SK-N-SH (cell line): ENCODE results near the gene TMED8. TPM values are rescaled to one million over a fixed set of nuclear protein-coding genes. Genes with fewer than 3 reads are reported as not detected.

Source experiments
- CTCF ChIA-PET: fragments of 300-600, 350-600 bp; formaldehyde crosslinking; extraction: SDS; loops from one replicate; lab custom pipeline; 2021; lab: Yijun Ruan, JAX
- POLR2A ChIA-PET: fragments of 350-600 bp; sonication (Branson Sonifier 250); formaldehyde crosslinking; extraction: SDS; loops from one replicate; lab custom pipeline; 2020; ENCODE audit warnings: antibody characterized with exemption, inconsistent platforms; lab: Yijun Ruan, JAX
- DNase-seq: peaks from one replicate; pipeline ENCODE4 v3.0.0; 2012
- H2AFZ ChIP-seq: fragments of 200-600 bp; sonication (generic); 2 replicates; pipeline ENCODE4 v1.8.1; 2016; ENCODE audit warnings: antibody characterized with exemption, mild to moderate bottlenecking, low read depth
- H3F3A ChIP-seq: fragments of 200-600 bp; sonication (generic); replicated peaks from 2 replicates; pipeline ENCODE3; 2016; ENCODE audit warnings: antibody characterized with exemption, mild to moderate bottlenecking; ENCODE audit not compliant: insufficient read depth
- H3K27ac ChIP-seq, 2 experiments: fragments of 200-500 bp in 1 of 2; fragments of 200-600 bp in 1 of 2; sonication (Bioruptor generic) in 1 of 2; sonication (generic), shearing (Covaris generic) in 1 of 2; 2 replicates each; pipeline versions ENCODE4 v1.5.1 to v1.6.1; 2014 to 2016; ENCODE audit warnings: low read depth in 2 of 2, inconsistent platforms in 1 of 2, low read length in 1 of 2, mild to moderate bottlenecking in 1 of 2, mixed read lengths in 1 of 2
- H3K27me3 ChIP-seq: fragments of 200-600 bp; sonication (generic), shearing (Covaris generic); 2 replicates; pipeline ENCODE4 v1.6.1; 2016; ENCODE audit warnings: mixed run types; ENCODE audit not compliant: insufficient read depth
- H3K36me3 ChIP-seq, 2 experiments: fragments of 200-500 bp in 1 of 2; fragments of 200-600 bp in 1 of 2; sonication (Bioruptor generic) in 1 of 2; sonication (generic) in 1 of 2; replicated peaks in 1 of 2; 2 replicates each; pipeline versions ENCODE3 to v1.5.1; 2014 to 2016; ENCODE audit warnings: low read length in 1 of 2, mild to moderate bottlenecking in 1 of 2; ENCODE audit not compliant: insufficient read depth in 2 of 2, control insufficient read depth in 1 of 2
- H3K4me1 ChIP-seq, 2 experiments: fragments of 200-500 bp in 1 of 2; fragments of 200-600 bp in 1 of 2; sonication (Bioruptor generic) in 1 of 2; sonication (generic), shearing (Covaris generic) in 1 of 2; 2 replicates each; pipeline versions ENCODE4 v1.5.1 to v1.6.1; 2014 to 2016; ENCODE audit warnings: low read depth in 1 of 2, low read length in 1 of 2, mixed run types in 1 of 2; ENCODE audit not compliant: insufficient read depth in 2 of 2, control insufficient read depth in 1 of 2
- H3K4me2 ChIP-seq: fragments of 200-600 bp; sonication (generic), shearing (Covaris generic); 2 replicates; pipeline ENCODE4 v1.6.1; 2017; ENCODE audit warnings: mixed run types
- H3K4me3 ChIP-seq, 2 experiments: fragments of 200-500 bp in 1 of 2; fragments of 200-600 bp in 1 of 2; sonication (Bioruptor generic) in 1 of 2; sonication (generic), shearing (Covaris generic) in 1 of 2; 2 replicates each; pipeline versions ENCODE4 v1.5.1 to v1.8.1; 2014 to 2016; ENCODE audit warnings: low read depth in 2 of 2, inconsistent platforms in 1 of 2, low read length in 1 of 2, mild to moderate bottlenecking in 1 of 2, mixed read lengths in 1 of 2, moderate library complexity in 1 of 2
- H3K79me2 ChIP-seq: fragments of 200-600 bp; sonication (generic); 2 replicates; pipeline ENCODE4 v1.8.1; 2017; ENCODE audit warnings: mild to moderate bottlenecking; ENCODE audit not compliant: insufficient read depth
- H3K9ac ChIP-seq: fragments of 200-600 bp; sonication (generic); 2 replicates; pipeline ENCODE4 v1.6.1; 2017; ENCODE audit warnings: mixed run types
- H3K9me2 ChIP-seq: fragments of 200-600 bp; sonication (generic); 2 replicates; pipeline ENCODE4 v1.6.1; 2017; ENCODE audit warnings: mixed run types
- H3K9me3 ChIP-seq: fragments of 200-600 bp; sonication (generic); 2 replicates; pipeline ENCODE4 v1.6.1; 2017; ENCODE audit warnings: mixed run types, mild to moderate bottlenecking, moderate library complexity
- H4K20me1 ChIP-seq: fragments of 200-600 bp; sonication (generic); 2 replicates; pipeline ENCODE4 v1.6.1; 2017; ENCODE audit warnings: mild to moderate bottlenecking, mixed run types; ENCODE audit not compliant: insufficient read depth
- EP300 ChIP-seq, 2 experiments: IDR thresholded peaks; 2 replicates each; pipeline versions ENCODE4 v1.4.0 to v1.6.1; 2012; ENCODE audit warnings: borderline replicate concordance in 1 of 2, low read depth in 1 of 2, low read length in 1 of 2
- FOXJ3 ChIP-seq: sonication (generic); formaldehyde crosslinking; IDR thresholded peaks from 2 replicates; pipeline ENCODE4 v1.5.1; 2020; ENCODE audit warnings: mild to moderate bottlenecking, missing genetic modification reagents
- JUND ChIP-seq: IDR thresholded peaks from 2 replicates; pipeline ENCODE4 v1.4.0; 2012
- MXI1 ChIP-seq: IDR thresholded peaks from 2 replicates; pipeline ENCODE4 v1.6.1; 2012; ENCODE audit warnings: mild to moderate bottlenecking, low read depth, low read length, improper control_type of control experiment
- NFIC ChIP-seq: IDR thresholded peaks from 2 replicates; pipeline ENCODE4 v1.4.0; 2012; ENCODE audit warnings: borderline replicate concordance
- NRF1 ChIP-seq: IDR thresholded peaks from 2 replicates; pipeline ENCODE4 v1.6.1; 2012; ENCODE audit warnings: low read depth, mild to moderate bottlenecking, low read length
- RFX5 ChIP-seq: IDR thresholded peaks from 2 replicates; pipeline ENCODE4 v1.6.1; 2012; ENCODE audit warnings: mild to moderate bottlenecking, improper control_type of control experiment, low read length
- SMC3 ChIP-seq: IDR thresholded peaks from 2 replicates; pipeline ENCODE4 v1.6.1; 2012; ENCODE audit warnings: low read depth, low read length, improper control_type of control experiment
- TAF1 ChIP-seq: IDR thresholded peaks from 2 replicates; pipeline ENCODE4 v1.6.1; 2012; ENCODE audit warnings: low read depth, mild to moderate bottlenecking, low read length, moderate library complexity, borderline replicate concordance
- TCF12 ChIP-seq: IDR thresholded peaks from 2 replicates; pipeline ENCODE4 v1.4.0; 2012
- TEAD4 ChIP-seq: IDR thresholded peaks from 2 replicates; pipeline ENCODE4 v1.4.0; 2012; ENCODE audit warnings: mild to moderate bottlenecking, borderline replicate concordance; ENCODE audit not compliant: insufficient read depth
- WGBS: methylation state at CpG from one replicate; pipeline ENCODE4 v1.1.6; 2017; ENCODE audit warnings: low lambda C conversion rate; 5-methylcytosine and 5-hydroxymethylcytosine counted together
- polyA plus RNA-seq, 3 experiments: library from polyadenylated mRNA; depleted of rRNA; stranded (reverse); fragments of >200 nt; gene quantifications; 2 replicates each; pipeline ENCODE4 v1.2.3, GENCODE V29; 2012
- TF ChIP-seq, protein P1 (sequence below): IDR thresholded peaks from 2 replicates; pipeline ENCODE4 v1.4.0; 2012; ENCODE audit warnings: low read depth
- TF ChIP-seq, protein P2 (sequence below): IDR thresholded peaks from 2 replicates; pipeline ENCODE4 v1.4.0; 2012; ENCODE audit warnings: low read depth, borderline replicate concordance
- TF ChIP-seq, protein P3 (sequence below): IDR thresholded peaks from 2 replicates; pipeline ENCODE4 v1.4.0; 2012; ENCODE audit warnings: low read depth, borderline replicate concordance
- TF ChIP-seq, protein P4 (sequence below): fragments of 150-350 bp; IDR thresholded peaks from 2 replicates; pipeline ENCODE4 v1.6.1; 2016; ENCODE audit warnings: mild to moderate bottlenecking, low read depth, low read length
- TF ChIP-seq, protein P5 (sequence below): fragments of 200-600 bp; sonication (generic); IDR thresholded peaks from 2 replicates; pipeline ENCODE4 v1.6.1; 2017; ENCODE audit warnings: antibody characterized with exemption, mild to moderate bottlenecking, moderate library complexity

The TMED8 gene
- polyA plus RNA-seq, 1 of the 3 experiments (the other 2 are of a cell fraction) = 2.3 TPM

DNA sequence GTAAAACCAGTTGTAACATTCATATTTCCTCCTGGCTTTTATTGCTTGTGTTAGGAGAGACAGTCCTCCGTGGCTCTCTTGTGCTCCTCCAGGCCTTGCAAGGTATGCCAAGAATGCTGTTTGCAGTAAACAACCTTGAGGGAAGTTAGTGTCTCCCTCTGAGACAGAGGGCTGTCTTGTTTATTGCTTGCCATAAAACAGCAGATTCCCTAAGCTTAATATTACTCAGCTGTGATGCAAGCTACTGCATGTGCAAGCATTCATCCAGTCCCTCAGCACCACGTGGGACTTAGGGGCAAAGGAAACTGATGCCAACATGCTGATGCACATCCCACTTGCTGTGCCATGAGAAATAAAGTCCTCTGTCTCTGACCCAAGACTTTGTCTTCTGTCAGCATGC is 62.9 kb downstream of the TMED8 start:
- H3K36me3 ChIP-seq = peaks cover 2 to 5% of the 10 kb centered on the region in 2 experiments
- no peak overlapping the region for H3K9ac ChIP-seq
- H3K4me2 ChIP-seq = no peak overlapping the region
- H3K4me1 ChIP-seq = peaks cover 7 to 18% of the 10 kb centered on the region in 2 experiments; a peak in 3 of 4 replicates
- no peaks in the 10 kb centered on the region for H3K9me2 ChIP-seq
- DNase-seq = no peak
- no peaks in the 10 kb centered on the region for H3F3A ChIP-seq
- no peak overlapping the region for H3K4me3 ChIP-seq
- H4K20me1 ChIP-seq = peaks cover 9% of the 10 kb centered on the region
- H3K27me3 ChIP-seq = no peaks in the 10 kb centered on the region
- TF ChIP-seq, protein P1, sequence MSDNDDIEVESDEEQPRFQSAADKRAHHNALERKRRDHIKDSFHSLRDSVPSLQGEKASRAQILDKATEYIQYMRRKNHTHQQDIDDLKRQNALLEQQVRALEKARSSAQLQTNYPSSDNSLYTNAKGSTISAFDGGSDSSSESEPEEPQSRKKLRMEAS = peak; percentile 69
- TF ChIP-seq FOXJ3 (CRISPR knock-in tag) = no peak
- TF ChIP-seq, protein P2, sequence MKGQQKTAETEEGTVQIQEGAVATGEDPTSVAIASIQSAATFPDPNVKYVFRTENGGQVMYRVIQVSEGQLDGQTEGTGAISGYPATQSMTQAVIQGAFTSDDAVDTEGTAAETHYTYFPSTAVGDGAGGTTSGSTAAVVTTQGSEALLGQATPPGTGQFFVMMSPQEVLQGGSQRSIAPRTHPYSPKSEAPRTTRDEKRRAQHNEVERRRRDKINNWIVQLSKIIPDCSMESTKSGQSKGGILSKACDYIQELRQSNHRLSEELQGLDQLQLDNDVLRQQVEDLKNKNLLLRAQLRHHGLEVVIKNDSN = peak; percentile 53; the same call in 1 of the 2 replicates
- TF ChIP-seq, all 33 proteins: peak for 2
- POLR2A ChIA-PET = no interaction called here
- CTCF ChIA-PET = interaction anchor here (3.1 to 8.0 kb wide), 5 partner anchors 12 to 438 kb away, joined by 16 to 143 read pairs (median 60); partner anchors contain the start of gene ZDHHC22
- H3K79me2 ChIP-seq = peaks cover 32% of the 10 kb centered on the region
- 21% methylated on average over 2 of the region's 2 CpGs for WGBS
- peak overlapping the region in 1 of 2 experiments; percentile 36; a peak in 1 of 4 replicates for H3K27ac ChIP-seq
- no peaks in the 10 kb centered on the region for H3K9me3 ChIP-seq
- no peak overlapping the region for H2AFZ ChIP-seq

DNA sequence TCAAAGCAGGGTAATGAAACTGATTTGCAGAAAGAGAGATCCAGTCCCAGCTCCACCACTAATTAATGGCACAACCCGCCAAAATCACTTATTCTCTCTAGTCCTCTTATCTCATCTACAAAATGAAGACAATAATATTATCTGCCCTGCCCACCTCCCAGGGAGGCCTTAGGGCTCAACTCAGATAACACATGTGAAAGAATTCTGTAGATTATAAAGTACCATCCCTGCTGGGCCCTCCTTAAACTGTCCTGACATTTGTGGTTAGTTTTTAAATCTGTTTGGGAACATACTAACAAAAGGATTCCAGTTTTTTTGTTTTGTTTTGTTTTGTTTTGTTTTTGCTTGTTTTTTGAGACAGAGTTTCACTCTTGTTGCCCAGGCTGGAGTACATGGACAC is 63.5 kb downstream of the TMED8 start:
- POLR2A ChIA-PET = no interaction called here

More for the DNA sequence above, 63.5 kb downstream of the TMED8 start:
- peaks cover 2 to 9% of the 10 kb centered on the region in 2 experiments for H3K36me3 ChIP-seq
- no peak overlapping the region for H3K9ac ChIP-seq
- no peaks in the 10 kb centered on the region for H3K27me3 ChIP-seq
- CTCF ChIA-PET = interaction anchor here (3.1 to 8.0 kb wide), 4 partner anchors 12 to 438 kb away, joined by 16 to 143 read pairs (median 80); no protein-coding TSS in a partner anchor
- no peak overlapping the region for H2AFZ ChIP-seq
- WGBS = 63% methylated on average over 1 of the region's 1 CpG
- no peaks in the 10 kb centered on the region for H3K9me2 ChIP-seq
- H3K4me3 ChIP-seq = no peak overlapping the region
- H3K4me2 ChIP-seq = no peak overlapping the region
- H4K20me1 ChIP-seq = peaks cover 9% of the 10 kb centered on the region
- H3K79me2 ChIP-seq = peaks cover 25% of the 10 kb centered on the region
- H3K4me1 ChIP-seq = peaks cover 7 to 16% of the 10 kb centered on the region in 2 experiments; a peak in 3 of 4 replicates
- DNase-seq = no peak
- no peak overlapping the region for H3K27ac ChIP-seq
- H3K9me3 ChIP-seq = no peaks in the 10 kb centered on the region
- no peaks in the 10 kb centered on the region for H3F3A ChIP-seq
- TF ChIP-seq, protein P3, sequence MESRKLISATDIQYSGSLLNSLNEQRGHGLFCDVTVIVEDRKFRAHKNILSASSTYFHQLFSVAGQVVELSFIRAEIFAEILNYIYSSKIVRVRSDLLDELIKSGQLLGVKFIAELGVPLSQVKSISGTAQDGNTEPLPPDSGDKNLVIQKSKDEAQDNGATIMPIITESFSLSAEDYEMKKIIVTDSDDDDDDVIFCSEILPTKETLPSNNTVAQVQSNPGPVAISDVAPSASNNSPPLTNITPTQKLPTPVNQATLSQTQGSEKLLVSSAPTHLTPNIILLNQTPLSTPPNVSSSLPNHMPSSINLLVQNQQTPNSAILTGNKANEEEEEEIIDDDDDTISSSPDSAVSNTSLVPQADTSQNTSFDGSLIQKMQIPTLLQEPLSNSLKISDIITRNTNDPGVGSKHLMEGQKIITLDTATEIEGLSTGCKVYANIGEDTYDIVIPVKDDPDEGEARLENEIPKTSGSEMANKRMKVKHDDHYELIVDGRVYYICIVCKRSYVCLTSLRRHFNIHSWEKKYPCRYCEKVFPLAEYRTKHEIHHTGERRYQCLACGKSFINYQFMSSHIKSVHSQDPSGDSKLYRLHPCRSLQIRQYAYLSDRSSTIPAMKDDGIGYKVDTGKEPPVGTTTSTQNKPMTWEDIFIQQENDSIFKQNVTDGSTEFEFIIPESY = no peak
- TF ChIP-seq NRF1 (no peak), TAF1 (no peak), SMC3 (no peak), EP300 (IDR thresholded peaks at IDR 0.05; ENCODE audit: borderline replicate concordance in 1 of 2, low read depth in 1 of 2, low read length in 1 of 2) (no peak), MXI1 (no peak), JUND (no peak), NFIC (no peak), RFX5 (no peak), TCF12 (no peak), TEAD4 (no peak)
- TF ChIP-seq, protein P1 = no peak
- TF ChIP-seq, protein P2 = no peak
- TF ChIP-seq, protein P4, sequence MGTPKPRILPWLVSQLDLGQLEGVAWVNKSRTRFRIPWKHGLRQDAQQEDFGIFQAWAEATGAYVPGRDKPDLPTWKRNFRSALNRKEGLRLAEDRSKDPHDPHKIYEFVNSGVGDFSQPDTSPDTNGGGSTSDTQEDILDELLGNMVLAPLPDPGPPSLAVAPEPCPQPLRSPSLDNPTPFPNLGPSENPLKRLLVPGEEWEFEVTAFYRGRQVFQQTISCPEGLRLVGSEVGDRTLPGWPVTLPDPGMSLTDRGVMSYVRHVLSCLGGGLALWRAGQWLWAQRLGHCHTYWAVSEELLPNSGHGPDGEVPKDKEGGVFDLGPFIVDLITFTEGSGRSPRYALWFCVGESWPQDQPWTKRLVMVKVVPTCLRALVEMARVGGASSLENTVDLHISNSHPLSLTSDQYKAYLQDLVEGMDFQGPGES = no peak
- TF ChIP-seq, protein P5, sequence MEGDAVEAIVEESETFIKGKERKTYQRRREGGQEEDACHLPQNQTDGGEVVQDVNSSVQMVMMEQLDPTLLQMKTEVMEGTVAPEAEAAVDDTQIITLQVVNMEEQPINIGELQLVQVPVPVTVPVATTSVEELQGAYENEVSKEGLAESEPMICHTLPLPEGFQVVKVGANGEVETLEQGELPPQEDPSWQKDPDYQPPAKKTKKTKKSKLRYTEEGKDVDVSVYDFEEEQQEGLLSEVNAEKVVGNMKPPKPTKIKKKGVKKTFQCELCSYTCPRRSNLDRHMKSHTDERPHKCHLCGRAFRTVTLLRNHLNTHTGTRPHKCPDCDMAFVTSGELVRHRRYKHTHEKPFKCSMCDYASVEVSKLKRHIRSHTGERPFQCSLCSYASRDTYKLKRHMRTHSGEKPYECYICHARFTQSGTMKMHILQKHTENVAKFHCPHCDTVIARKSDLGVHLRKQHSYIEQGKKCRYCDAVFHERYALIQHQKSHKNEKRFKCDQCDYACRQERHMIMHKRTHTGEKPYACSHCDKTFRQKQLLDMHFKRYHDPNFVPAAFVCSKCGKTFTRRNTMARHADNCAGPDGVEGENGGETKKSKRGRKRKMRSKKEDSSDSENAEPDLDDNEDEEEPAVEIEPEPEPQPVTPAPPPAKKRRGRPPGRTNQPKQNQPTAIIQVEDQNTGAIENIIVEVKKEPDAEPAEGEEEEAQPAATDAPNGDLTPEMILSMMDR = no peak
